Measurements from ENCODE around the gene C19orf67. TPM values are rescaled to one million over a fixed set of nuclear protein-coding genes. Genes with fewer than 3 reads are reported as not detected.

Gene C19orf67
- not detected in 2 replicates for total RNA-seq

GRCh38 chr19:14085309-14085995 is at the start of gene C19orf67:
Gene C19orf67 (minus strand): TSS chr19:14085783. CDS start chr19:14085627, 156 bp downstream.
- no peak for DNase-seq (ENCODE audit: extremely low read depth, low read depth, low spot score)

GRCh38 chr19:14135355-14135754 is 49.8 kb upstream of the C19orf67 start:
- DNase-seq (ENCODE audit: extremely low read depth, low read depth, low spot score) = no peak

GRCh38 chr19:14127929-14128509 is 42.4 kb upstream of the C19orf67 start:
- no peak for DNase-seq (ENCODE audit: extremely low read depth, low read depth, low spot score)

- no peak for DNase-seq (ENCODE audit: extremely low read depth, low read depth, low spot score)
Observed at GRCh38 chr19:14127176-14127575, 41.6 kb upstream of the C19orf67 start.

- DNase-seq (ENCODE audit: extremely low read depth, low read depth, low spot score) = no peak
Observed at GRCh38 chr19:14122924-14123323, 37.3 kb upstream of the C19orf67 start.

- no peak for DNase-seq (ENCODE audit: extremely low read depth, low read depth, low spot score)
Observed at GRCh38 chr19:14120497-14120780, 34.9 kb upstream of the C19orf67 start.

GRCh38 chr19:14119644-14120496 is 34.3 kb upstream of the C19orf67 start:
- no peak for DNase-seq (ENCODE audit: extremely low read depth, low read depth, low spot score)

GRCh38 chr19:14119146-14119545 is 33.6 kb upstream of the C19orf67 start:
- no peak for DNase-seq (ENCODE audit: extremely low read depth, low read depth, low spot score)

- DNase-seq (ENCODE audit: extremely low read depth, low read depth, low spot score) = no peak
Observed at GRCh38 chr19:14118165-14119051, 32.8 kb upstream of the C19orf67 start.

GRCh38 chr19:14117668-14118164 is 32.1 kb upstream of the C19orf67 start, which contains the start of gene PRKACA:
Gene PRKACA (minus strand): TSS chr19:14117762. CDS start chr19:14117547, 215 bp downstream.
- DNase-seq (ENCODE audit: extremely low read depth, low read depth, low spot score) = no peak

- no peak for DNase-seq (ENCODE audit: extremely low read depth, low read depth, low spot score)
Observed at GRCh38 chr19:14116918-14117578, 31.5 kb upstream of the C19orf67 start.

GRCh38 chr19:14116525-14116917 is 30.9 kb upstream of the C19orf67 start:
- DNase-seq (ENCODE audit: extremely low read depth, low read depth, low spot score) = no peak

- DNase-seq (ENCODE audit: extremely low read depth, low read depth, low spot score) = no peak
Observed at GRCh38 chr19:14115756-14116155, 30.2 kb upstream of the C19orf67 start.

- no peak for DNase-seq (ENCODE audit: extremely low read depth, low read depth, low spot score)
Observed at GRCh38 chr19:14114854-14115253, 29.3 kb upstream of the C19orf67 start.

- no peak for DNase-seq (ENCODE audit: extremely low read depth, low read depth, low spot score)
Observed at GRCh38 chr19:14114439-14114838, 28.9 kb upstream of the C19orf67 start.

- DNase-seq (ENCODE audit: extremely low read depth, low read depth, low spot score) = no peak
Observed at GRCh38 chr19:14113762-14114414, 28.3 kb upstream of the C19orf67 start.

GRCh38 chr19:14112809-14113385 is 27.3 kb upstream of the C19orf67 start:
- DNase-seq (ENCODE audit: extremely low read depth, low read depth, low spot score) = no peak

GRCh38 chr19:14112051-14112808 is 26.6 kb upstream of the C19orf67 start:
- no peak for DNase-seq (ENCODE audit: extremely low read depth, low read depth, low spot score)
